ENCODE results near the gene DHRS4L2.
"Not testable (repeated sequence)": the region's sequence is repeated elsewhere in the genome, so short reads cannot be mapped to it uniquely, and the experiment has no call there.

DHRS4L2 gene

GRCh38 chr14:23973178-23973577, 15.6 kb upstream of the DHRS4L2 start:
- DNase-seq (ENCODE audit: low spot score), result not testable (repeated sequence)

GRCh38 chr14:23974041-23974440, 14.7 kb upstream of the DHRS4L2 start:
- DNase-seq (ENCODE audit: low spot score), result not testable (repeated sequence)

- DNase-seq (ENCODE audit: low spot score), result not testable (repeated sequence)
These were observed 11.5 kb upstream of the DHRS4L2 start for GRCh38 chr14:23977208-23977607.

GRCh38 chr14:23981951-23982813, 6.5 kb upstream of the DHRS4L2 start:
- not testable (repeated sequence) for DNase-seq (ENCODE audit: low spot score)

GRCh38 chr14:23984891-23985602, 3.7 kb upstream of the DHRS4L2 start:
- DNase-seq (ENCODE audit: low spot score), result no peak

DNA sequence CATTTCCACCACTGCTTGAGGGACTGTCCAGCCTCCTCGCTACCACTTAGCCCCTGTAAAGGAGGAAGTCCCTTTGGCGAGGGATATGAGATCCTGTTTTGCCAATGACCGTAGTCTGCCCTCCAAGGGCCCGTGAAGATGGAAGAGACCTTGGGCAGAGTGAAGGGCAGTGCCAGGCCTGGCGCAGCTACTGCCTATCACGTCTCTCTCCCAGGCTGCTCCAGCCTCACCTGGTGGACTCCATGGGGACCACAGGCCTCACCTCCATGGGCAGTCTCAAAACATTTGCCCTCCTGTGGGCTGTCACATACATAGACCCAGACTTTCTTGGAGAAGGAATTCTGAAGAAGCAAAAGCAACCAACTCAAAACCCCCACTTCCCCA, 514 bp upstream of the DHRS4L2 start:
- not testable (repeated sequence) for DNase-seq (ENCODE audit: low spot score)

GRCh38 chr14:23989734-23990445, 1.2 kb downstream of the DHRS4L2 start:
- DNase-seq (ENCODE audit: low spot score), result peak; percentile 41

DNA sequence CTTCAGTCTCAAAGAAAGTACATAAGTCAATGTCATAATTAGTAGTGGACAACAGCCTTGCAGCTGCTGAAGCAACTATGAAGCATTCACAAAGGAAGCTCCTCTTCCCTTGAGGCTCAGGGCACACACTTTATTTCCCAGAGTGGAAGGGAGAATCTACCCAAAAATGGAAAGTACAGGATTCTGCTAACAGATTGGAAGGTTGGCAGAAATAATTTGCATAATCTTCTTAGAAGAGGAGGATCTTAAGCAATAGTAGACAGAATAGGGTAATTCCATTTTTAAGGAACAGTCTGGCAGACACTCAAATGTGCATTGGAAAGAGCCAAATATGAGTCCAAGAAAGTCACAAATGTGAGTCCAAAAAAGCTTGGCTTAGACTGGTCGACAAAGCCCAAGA, 2.2 kb downstream of the DHRS4L2 start:
- DNase-seq (ENCODE audit: low spot score), result not testable (repeated sequence)

- DNase-seq (ENCODE audit: low spot score), result not testable (repeated sequence)
These were observed 4.3 kb downstream of the DHRS4L2 start for GRCh38 chr14:23993042-23993441.

GRCh38 chr14:23996009-23996408, 7.3 kb downstream of the DHRS4L2 start:
- not testable (repeated sequence) for DNase-seq (ENCODE audit: low spot score)

DNA sequence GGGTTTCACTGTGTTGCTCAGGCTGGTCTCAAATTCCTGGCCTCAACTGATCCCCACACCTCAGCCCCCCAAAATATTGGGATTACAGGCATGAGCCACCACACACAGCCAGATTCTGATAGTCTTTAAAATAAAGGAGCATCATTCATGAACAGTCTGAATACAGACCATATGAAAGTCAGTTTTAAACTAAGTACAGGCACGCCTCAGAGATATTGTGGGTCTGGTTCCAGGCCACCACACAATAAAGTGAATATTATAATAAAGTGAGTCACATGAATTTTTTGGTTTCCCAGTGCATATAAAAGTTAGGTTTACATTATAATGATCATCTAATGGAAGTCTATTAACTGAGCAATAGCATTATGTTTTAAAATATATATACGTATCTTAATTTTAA, 8.1 kb downstream of the DHRS4L2 start:
- DNase-seq (ENCODE audit: low spot score), result not testable (repeated sequence)

GRCh38 chr14:23999640-24000039, 10.9 kb downstream of the DHRS4L2 start:
- not testable (repeated sequence) for DNase-seq (ENCODE audit: low spot score)

GRCh38 chr14:24001078-24001477, 12.3 kb downstream of the DHRS4L2 start:
- not testable (repeated sequence) for DNase-seq (ENCODE audit: low spot score)

DNA sequence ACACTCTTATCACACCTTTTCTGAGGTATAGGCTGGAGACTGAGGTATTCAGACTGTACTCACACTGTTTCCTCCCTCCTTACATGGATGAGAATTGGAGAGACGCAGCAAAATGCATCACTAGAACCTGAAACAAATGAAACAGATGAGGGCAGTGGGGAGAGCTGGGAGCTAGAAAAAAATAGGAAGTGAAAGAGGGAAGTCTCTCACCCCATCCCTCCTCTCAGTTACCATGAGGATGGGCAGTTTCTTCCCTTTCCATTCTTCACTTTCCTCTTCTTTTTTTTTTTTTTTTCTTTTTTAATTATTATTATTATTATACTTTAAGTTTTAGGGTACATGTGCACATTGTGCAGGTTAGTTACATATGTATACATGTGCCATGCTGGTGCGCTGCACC, 12.9 kb downstream of the DHRS4L2 start:
- not testable (repeated sequence) for DNase-seq (ENCODE audit: low spot score)

- not testable (repeated sequence) for DNase-seq (ENCODE audit: low spot score)
These were observed 17.7 kb downstream of the DHRS4L2 start for GRCh38 chr14:24006471-24006816.

GRCh38 chr14:24006817-24007652, 18.3 kb downstream of the DHRS4L2 start:
- DNase-seq (ENCODE audit: low spot score), result not testable (repeated sequence)

DNA sequence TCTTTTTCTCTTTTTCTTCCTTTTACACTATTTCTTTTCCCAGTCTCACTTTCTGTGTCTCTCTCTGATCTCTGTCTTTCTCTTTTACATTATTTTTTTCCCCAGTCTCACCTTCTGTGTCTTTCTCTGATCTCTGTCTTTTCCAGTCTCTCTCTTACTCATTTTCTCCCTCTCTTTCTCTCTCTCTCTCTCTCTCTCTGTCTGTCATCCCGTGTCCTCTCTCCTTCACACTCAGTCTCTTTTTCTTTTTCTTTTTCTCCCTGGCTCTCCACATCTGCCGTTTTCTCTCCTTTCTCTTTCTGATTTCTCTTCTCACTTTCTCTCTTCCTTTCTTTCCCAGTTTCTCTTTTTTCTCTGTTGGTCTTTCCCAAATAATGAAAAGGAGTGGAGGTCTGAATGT, 22.3 kb downstream of the DHRS4L2 start:
- no peak for DNase-seq (ENCODE audit: low spot score)

- not testable (repeated sequence) for DNase-seq (ENCODE audit: low spot score)
These were observed 24.1 kb downstream of the DHRS4L2 start for GRCh38 chr14:24012726-24013273.

GRCh38 chr14:24013654-24014514, 25.2 kb downstream of the DHRS4L2 start:
- DNase-seq (ENCODE audit: low spot score), result peak; percentile 72

GRCh38 chr14:24015745-24016144, 27.0 kb downstream of the DHRS4L2 start:
- DNase-seq (ENCODE audit: low spot score), result not testable (repeated sequence)
